Measurements from ENCODE around the gene OR52N5.

Gene OR52N5

DNA sequence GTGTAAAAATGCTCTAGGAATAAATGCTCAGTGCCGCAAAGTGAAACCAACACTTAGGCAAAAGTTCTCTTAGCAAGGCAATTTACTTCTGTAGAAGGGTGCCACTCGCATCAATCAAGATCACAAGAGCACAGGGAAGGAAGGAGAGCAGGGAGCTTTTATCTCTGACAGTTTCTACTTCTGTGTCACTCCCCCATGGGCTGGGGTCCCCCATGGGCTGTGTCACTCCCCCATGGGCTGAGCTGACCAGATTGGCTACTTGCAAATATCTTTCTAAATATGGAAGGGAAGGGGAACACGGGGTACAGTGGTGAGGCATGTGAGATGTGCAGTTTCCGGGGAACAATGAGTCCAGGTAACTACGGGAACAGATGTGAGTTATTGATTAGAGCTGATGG, 26.0 kb upstream of the OR52N5 start:
- H3K27me3 ChIP-seq, result no peaks in the 10 kb centered on the region
- TF ChIP-seq, protein P1, sequence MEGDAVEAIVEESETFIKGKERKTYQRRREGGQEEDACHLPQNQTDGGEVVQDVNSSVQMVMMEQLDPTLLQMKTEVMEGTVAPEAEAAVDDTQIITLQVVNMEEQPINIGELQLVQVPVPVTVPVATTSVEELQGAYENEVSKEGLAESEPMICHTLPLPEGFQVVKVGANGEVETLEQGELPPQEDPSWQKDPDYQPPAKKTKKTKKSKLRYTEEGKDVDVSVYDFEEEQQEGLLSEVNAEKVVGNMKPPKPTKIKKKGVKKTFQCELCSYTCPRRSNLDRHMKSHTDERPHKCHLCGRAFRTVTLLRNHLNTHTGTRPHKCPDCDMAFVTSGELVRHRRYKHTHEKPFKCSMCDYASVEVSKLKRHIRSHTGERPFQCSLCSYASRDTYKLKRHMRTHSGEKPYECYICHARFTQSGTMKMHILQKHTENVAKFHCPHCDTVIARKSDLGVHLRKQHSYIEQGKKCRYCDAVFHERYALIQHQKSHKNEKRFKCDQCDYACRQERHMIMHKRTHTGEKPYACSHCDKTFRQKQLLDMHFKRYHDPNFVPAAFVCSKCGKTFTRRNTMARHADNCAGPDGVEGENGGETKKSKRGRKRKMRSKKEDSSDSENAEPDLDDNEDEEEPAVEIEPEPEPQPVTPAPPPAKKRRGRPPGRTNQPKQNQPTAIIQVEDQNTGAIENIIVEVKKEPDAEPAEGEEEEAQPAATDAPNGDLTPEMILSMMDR (IDR thresholded peaks at IDR 0.05; ENCODE audit: low read depth, low read length), result no peak

DNA sequence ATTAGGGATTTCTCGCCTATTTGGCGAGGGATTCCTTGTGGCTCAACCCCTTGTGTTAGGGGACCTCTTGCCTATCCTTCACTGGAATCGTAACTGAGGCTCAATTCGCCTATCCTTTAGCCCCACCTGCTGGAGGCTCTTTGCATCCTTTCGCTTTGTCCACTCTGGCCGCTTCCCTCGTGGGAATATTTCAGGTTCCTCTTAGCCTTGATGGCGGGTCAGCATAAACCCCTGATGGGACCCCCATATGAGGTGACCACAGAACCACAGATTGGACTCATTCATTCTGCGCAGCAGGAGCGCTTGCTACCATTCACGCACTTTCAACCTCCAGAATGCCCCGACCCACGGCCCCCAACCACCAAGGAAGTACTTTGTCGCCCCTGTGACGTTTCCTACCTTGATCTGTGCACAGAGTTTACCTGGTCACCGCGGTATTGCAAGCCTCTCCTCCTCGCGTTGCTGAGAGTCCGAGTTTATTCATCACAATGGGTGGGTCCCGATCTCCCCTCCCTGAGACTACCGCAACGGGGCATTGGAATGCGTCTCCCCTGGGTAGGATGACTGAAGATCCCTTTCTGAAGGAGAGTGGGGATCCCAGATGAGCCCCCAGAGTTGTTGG, 25.5 kb upstream of the OR52N5 start, which contains the start of gene OR52N2:
Gene OR52N2, plus strand, starts transcription at position 425 of the 622 bp plus-strand sequence. CDS start 11,412 bp downstream, outside the sequence.
- H3K27me3 ChIP-seq, result no peaks in the 10 kb centered on the region
- peak within 1 kb of the TSS; percentile 33 for H3K4me3 ChIP-seq (ENCODE audit: low read depth, low read length)
- H3K36me3 ChIP-seq, result no peaks in the 10 kb centered on the region
- TF ChIP-seq, protein P1 (IDR thresholded peaks at IDR 0.05; ENCODE audit: low read depth, low read length), result peak; percentile 66
- H3K9me3 ChIP-seq, result no peaks in the 10 kb centered on the region
- no peaks in the 10 kb centered on the region for H3K4me1 ChIP-seq
- DNase-seq, result peak; percentile 45

More for the DNA sequence above, 26.0 kb upstream of the OR52N5 start:
- no peaks in the 10 kb centered on the region for H3K36me3 ChIP-seq
- no peaks in the 10 kb centered on the region for H3K4me1 ChIP-seq
- H3K4me3 ChIP-seq (ENCODE audit: low read depth, low read length), result no peak overlapping the region
- no peak for DNase-seq
- H3K9me3 ChIP-seq, result no peaks in the 10 kb centered on the region

GRCh38 chr11:5807580-5807979, 24.4 kb upstream of the OR52N5 start:
- H3K27me3 ChIP-seq, result no peaks in the 10 kb centered on the region
- H3K9me3 ChIP-seq, result no peaks in the 10 kb centered on the region
- TF ChIP-seq, protein P1 (IDR thresholded peaks at IDR 0.05; ENCODE audit: low read depth, low read length), result no peak

DNA sequence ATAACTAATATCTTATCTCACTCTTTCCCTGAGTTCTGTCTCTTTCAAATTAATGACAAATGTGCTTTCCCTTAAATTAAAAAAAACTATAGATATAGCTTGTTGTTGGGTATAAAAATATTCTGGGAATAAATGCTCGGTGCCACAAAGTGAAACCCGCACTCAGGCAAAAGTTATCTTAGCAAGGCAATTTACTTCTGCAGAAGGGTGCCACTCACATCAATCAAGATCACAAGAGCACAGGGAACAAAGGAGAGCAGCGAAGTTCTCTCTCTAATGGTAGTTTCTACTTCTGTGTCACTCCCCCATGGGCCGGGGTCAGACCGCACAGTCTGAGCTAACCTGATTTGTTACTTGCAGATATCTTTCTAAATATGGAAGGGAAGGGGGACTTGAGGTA, 20.8 kb upstream of the OR52N5 start:
- DNase-seq, result no peak

More at GRCh38 chr11:5807580-5807979, 24.4 kb upstream of the OR52N5 start:
- Histone ChIP-seq H3K4me1 (no peaks in the 10 kb centered on the region), H3K4me3 (ENCODE audit: low read depth, low read length) (no peak overlapping the region), H3K36me3 (no peaks in the 10 kb centered on the region)
- DNase-seq, result no peak

DNA sequence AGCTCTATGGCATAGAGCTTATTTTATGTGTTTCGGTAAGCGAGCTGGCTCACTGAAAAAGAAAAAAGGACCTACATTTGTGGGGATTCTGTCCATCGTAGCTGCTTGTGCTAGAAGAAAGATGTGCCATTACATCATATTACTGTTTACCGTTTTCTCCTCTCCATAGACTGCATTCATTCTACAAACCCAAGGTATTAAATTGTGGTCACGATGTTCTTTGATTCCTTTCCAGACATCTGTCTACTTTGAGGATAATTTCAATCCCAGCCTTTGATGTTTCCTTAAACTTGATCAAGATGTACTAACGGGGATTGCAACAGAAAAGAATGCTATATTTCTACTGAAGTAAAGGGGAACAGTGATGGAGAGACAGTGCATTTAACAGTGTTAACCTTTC, 13.4 kb upstream of the OR52N5 start:
- Histone ChIP-seq H3K36me3 (no peaks in the 10 kb centered on the region), H3K27me3 (no peaks in the 10 kb centered on the region), H3K9me3 (no peaks in the 10 kb centered on the region), H3K4me1 (no peaks in the 10 kb centered on the region), H3K4me3 (ENCODE audit: low read depth, low read length) (no peak overlapping the region)
- TF ChIP-seq, protein P1 (IDR thresholded peaks at IDR 0.05; ENCODE audit: low read depth, low read length), result no peak
- DNase-seq, result no peak

More for the DNA sequence above, 20.8 kb upstream of the OR52N5 start:
- Histone ChIP-seq H3K9me3 (no peaks in the 10 kb centered on the region), H3K4me1 (no peaks in the 10 kb centered on the region), H3K27me3 (no peaks in the 10 kb centered on the region), H3K4me3 (ENCODE audit: low read depth, low read length) (no peak overlapping the region), H3K36me3 (no peaks in the 10 kb centered on the region)
- TF ChIP-seq, protein P1 (IDR thresholded peaks at IDR 0.05; ENCODE audit: low read depth, low read length), result no peak

- no peaks in the 10 kb centered on the region for H3K4me1 ChIP-seq
- no peaks in the 10 kb centered on the region for H3K27me3 ChIP-seq
- no peak within 1 kb of the TSS for H3K4me3 ChIP-seq (ENCODE audit: low read depth, low read length)
- TF ChIP-seq, protein P1 (IDR thresholded peaks at IDR 0.05; ENCODE audit: low read depth, low read length), result no peak
- H3K36me3 ChIP-seq, result no peaks in the 10 kb centered on the region
- H3K9me3 ChIP-seq, result no peaks in the 10 kb centered on the region
- no peak for DNase-seq
These were observed 8.0 kb upstream of the OR52N5 start, which contains the start of gene OR52N1 for GRCh38 chr11:5791165-5791564. OR52N1 (minus strand) TSS chr11:5791265; CDS start chr11:5788816, 2,449 bp downstream.

Data from BE2C (cell line).